HEK293T (cell line): ENCODE results near the gene BCL2L1.
"Not testable (repeated sequence)": the region's sequence is repeated elsewhere in the genome, so short reads cannot be mapped to it uniquely, and the experiment has no call there.

ENCODE experiments used
- CTCF ChIA-PET: fragments of 350-600 bp; formaldehyde crosslinking; extraction: SDS; loops from one replicate; lab custom pipeline; 2021; ENCODE audit warnings: antibody characterized with exemption, inconsistent platforms; lab: Yijun Ruan, JAX
- POLR2A ChIA-PET: fragments of 350-600 bp; formaldehyde crosslinking; extraction: SDS; loops from one replicate; lab custom pipeline; 2020; ENCODE audit warnings: antibody characterized with exemption, inconsistent platforms; lab: Yijun Ruan, JAX
- DNase-seq: peaks from one replicate; pipeline ENCODE4 v3.0.0; 2012; ENCODE audit warnings: mixed read lengths; ENCODE audit errors: extremely low spot score
- ARNT ChIP-seq: fragments of 450-650 bp; IDR thresholded peaks from 2 replicates; pipeline ENCODE4 v1.6.1; 2017; ENCODE audit warnings: mild to moderate bottlenecking
- BHLHE40 ChIP-seq: fragments of 450-650 bp; IDR thresholded peaks from 2 replicates; pipeline ENCODE4 v1.6.1; 2016; ENCODE audit warnings: mild to moderate bottlenecking, moderate library complexity, borderline replicate concordance
- CTBP1 ChIP-seq: fragments of 450-650 bp; IDR thresholded peaks from 2 replicates; pipeline ENCODE4 v1.6.1; 2016; ENCODE audit warnings: borderline replicate concordance
- ELF4 ChIP-seq: fragments of 450-650 bp; IDR thresholded peaks from 2 replicates; pipeline ENCODE4 v1.6.1; 2017; ENCODE audit warnings: antibody characterized with exemption
- FOXA1 ChIP-seq: fragments of 450-650 bp; IDR thresholded peaks from 2 replicates; pipeline ENCODE4 v1.6.1; 2016; ENCODE audit warnings: mild to moderate bottlenecking
- FOXK2 ChIP-seq: fragments of 450-650 bp; IDR thresholded peaks from 2 replicates; pipeline ENCODE4 v1.6.1; 2016; ENCODE audit warnings: mild to moderate bottlenecking
- FOXM1 ChIP-seq: fragments of 450-650 bp; IDR thresholded peaks from 2 replicates; pipeline ENCODE4 v1.6.1; 2017; ENCODE audit warnings: mild to moderate bottlenecking, borderline replicate concordance
- HDGF ChIP-seq: fragments of 450-650 bp; IDR thresholded peaks from 2 replicates; pipeline ENCODE4 v1.6.1; 2017; ENCODE audit warnings: antibody characterized with exemption, borderline replicate concordance
- L3MBTL2 ChIP-seq: fragments of 450-650 bp; conservative IDR thresholded peaks from 2 replicates; pipeline ENCODE4 v1.6.1; 2016; ENCODE audit warnings: mild to moderate bottlenecking
- LEF1 ChIP-seq: fragments of 450-650 bp; IDR thresholded peaks from 2 replicates; pipeline ENCODE4 v1.6.1; 2017; ENCODE audit warnings: mild to moderate bottlenecking, borderline replicate concordance
- NFRKB ChIP-seq: fragments of 450-650 bp; IDR thresholded peaks from 2 replicates; pipeline ENCODE4 v1.6.1; 2016; ENCODE audit warnings: mild to moderate bottlenecking, moderate library complexity
- SP1 ChIP-seq: fragments of 450-650 bp; IDR thresholded peaks from 2 replicates; pipeline ENCODE4 v1.6.1; 2017
- SUZ12 ChIP-seq: fragments of 450-650 bp; IDR thresholded peaks from 2 replicates; pipeline ENCODE4 v1.6.1; 2016; ENCODE audit warnings: mild to moderate bottlenecking
- TARDBP ChIP-seq: fragments of 450-650 bp; IDR thresholded peaks from 2 replicates; pipeline ENCODE4 v1.6.1; 2016
- ZNF384 ChIP-seq: fragments of 450-650 bp; IDR thresholded peaks from 2 replicates; pipeline ENCODE4 v1.6.1; 2016
- TF ChIP-seq, protein P1 (sequence below): fragments of 450-650 bp; IDR thresholded peaks from 2 replicates; pipeline ENCODE4 v1.6.1; 2016

BCL2L1 gene

DNA sequence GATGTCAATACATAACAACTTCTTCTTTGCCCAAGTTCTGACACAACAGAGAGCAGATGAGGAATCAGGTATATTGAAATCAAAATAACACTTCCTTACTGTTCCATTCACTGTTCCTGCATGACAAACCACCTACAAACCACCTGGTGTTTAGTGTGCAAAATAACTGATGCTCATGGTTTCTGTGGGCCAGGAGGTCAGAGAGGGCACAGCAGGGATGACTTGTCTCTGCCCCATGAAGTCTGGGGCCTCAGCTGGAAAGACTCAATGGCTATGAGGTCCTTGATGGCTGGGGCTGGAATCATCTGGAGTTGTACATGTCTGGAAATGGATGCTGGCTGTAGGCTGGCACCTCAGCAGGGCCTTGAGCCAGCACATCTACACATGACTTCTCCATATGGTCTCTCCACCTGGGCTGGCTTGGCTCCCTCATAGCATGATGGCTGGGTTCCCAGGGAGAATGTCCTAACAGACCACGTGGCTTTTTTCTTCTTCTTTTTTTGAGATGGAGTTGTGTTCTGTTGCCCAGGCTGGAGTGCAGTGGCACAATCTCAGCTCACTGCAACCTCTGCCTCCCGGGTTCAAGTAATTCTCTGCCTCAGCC lies 92.4 kb downstream of the BCL2L1 start:
- CTCF ChIA-PET = interaction anchor here (1.0 kb wide), 1 partner anchor 93 kb away, joined by 4 read pairs; no protein-coding TSS in a partner anchor

DNA sequence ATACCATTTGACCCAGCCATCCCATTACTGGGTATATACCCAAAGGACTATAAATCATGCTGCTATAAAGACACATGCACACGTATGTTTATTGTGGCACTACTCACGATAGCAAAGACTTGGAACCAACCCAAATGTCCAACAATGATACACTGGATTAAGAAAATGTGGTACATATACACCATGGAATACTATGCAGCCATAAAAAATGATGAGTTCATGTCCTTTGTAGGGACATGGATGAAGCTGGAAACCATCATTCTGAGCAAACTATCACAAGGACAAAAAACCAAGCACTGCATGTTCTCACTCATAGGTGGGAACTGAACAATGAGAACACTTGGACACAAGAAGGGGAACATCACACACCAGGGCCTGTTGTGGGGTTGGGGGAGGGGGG lies 94.6 kb downstream of the BCL2L1 start:
- POLR2A ChIA-PET, DNase-seq, CTCF ChIA-PET: not testable (repeated sequence)

More for the DNA sequence above, 92.4 kb downstream of the BCL2L1 start:
- POLR2A ChIA-PET = no interaction called here
- DNase-seq = no peak
- TF ChIP-seq SUZ12 = no peak
- no peak for TF ChIP-seq ELF4
- no peak for TF ChIP-seq L3MBTL2
- TF ChIP-seq FOXA1 = no peak
- no peak for TF ChIP-seq ARNT
- TF ChIP-seq, protein P1, sequence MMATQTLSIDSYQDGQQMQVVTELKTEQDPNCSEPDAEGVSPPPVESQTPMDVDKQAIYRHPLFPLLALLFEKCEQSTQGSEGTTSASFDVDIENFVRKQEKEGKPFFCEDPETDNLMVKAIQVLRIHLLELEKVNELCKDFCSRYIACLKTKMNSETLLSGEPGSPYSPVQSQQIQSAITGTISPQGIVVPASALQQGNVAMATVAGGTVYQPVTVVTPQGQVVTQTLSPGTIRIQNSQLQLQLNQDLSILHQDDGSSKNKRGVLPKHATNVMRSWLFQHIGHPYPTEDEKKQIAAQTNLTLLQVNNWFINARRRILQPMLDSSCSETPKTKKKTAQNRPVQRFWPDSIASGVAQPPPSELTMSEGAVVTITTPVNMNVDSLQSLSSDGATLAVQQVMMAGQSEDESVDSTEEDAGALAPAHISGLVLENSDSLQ = no peak
- no peak for TF ChIP-seq HDGF
- TF ChIP-seq FOXM1 = no peak
- TF ChIP-seq BHLHE40 = no peak
- TF ChIP-seq FOXK2 = no peak

DNA sequence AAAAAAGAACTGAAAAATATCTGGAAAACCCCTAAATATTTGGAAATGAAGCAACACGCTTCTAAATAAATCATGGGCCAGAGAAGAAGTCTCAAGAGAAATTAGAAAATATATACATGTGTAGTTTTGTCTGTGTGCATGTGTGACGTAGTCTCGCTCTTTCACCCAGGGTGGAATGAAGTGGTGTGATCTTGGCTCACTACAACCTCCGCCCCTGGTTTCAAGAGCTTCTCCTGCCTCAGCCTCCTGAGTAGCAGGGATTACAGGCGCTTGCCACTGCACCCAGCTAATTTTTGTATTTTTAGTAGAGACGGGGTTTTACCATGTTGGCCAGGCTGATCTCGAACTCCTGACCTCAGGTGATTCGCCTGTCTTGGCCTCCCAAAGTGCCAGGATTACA lies 96.1 kb downstream of the BCL2L1 start:
- POLR2A ChIA-PET, DNase-seq, CTCF ChIA-PET: not testable (repeated sequence)

DNA sequence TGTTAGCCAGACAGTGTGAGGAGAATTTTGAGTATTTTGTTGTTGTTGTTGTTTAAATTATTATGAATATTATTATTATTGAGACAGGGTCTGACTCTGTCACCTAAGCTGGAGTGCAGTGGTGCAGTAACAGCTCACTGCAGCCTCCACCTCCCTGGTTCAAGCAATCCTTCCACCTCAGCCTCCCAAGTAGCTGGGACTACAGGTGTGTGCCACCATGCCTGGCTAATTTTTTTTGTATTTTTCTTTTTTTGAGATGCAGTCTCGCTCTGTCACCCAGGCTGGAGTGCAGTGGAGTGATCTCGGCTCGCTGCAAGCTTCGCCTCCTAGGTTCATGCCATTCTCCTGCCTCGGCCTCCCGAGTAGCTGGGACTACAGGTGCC lies 99.6 kb downstream of the BCL2L1 start:
- DNase-seq, POLR2A ChIA-PET, CTCF ChIA-PET: not testable (repeated sequence)

DNA sequence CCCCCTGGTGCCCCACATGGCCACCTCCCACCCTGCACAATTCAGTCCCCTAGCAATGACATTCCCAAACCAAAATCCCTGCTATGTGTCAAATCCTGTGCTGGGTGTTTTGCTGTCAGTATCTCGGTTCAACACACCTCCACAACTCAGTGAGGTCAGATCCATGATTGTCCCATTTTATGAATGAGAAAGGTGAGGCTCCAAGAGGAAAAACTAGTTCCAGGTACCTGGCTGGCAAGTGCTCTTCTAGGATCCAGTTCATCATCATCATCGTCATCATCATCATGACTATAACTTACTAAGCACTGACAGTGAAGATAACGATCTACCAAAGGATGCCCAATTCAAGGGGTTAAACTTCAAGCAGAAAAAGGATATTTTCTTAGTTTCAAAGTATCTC lies 102.4 kb downstream of the BCL2L1 start:
- POLR2A ChIA-PET = no interaction called here
- CTCF ChIA-PET = no interaction called here
- TF ChIP-seq SP1 = no peak
- no peak for TF ChIP-seq FOXM1
- no peak for TF ChIP-seq LEF1
- no peak for TF ChIP-seq SUZ12
- TF ChIP-seq, protein P1 = no peak
- no peak for TF ChIP-seq ELF4
- no peak for TF ChIP-seq CTBP1
- no peak for TF ChIP-seq BHLHE40
- TF ChIP-seq FOXK2 = no peak
- DNase-seq = no peak

DNA sequence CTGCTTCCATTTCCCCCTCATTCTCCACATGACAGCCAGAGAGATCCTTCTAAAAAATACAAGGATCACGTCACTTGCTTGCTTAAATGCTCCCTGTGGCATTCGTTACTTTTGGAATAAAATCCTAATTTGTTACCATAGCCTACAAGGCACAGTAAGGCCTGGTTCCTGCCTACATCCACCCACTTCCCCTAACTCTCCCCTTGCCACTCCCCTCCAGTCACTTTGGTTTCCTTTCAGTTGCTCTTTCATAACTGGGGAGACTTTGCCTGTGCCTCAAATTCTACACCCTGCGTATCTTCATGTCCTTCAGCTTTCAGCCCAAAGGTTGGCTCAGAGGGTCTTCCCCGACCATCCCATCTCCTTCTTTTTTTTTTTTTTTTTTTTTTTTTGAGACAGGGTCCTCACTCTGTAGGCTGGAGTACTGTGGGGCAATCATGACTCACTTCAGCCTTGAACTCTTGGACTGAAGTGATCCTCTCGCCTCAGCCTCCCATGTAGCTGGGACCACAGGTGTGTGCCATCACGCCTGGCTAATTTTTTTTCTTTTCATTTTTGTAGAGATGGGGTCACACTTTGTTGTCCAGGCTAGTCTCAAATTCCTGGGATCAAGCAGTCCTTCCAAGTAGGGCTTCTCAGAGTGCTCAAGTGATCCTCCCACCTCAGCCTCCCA lies 105.1 kb downstream of the BCL2L1 start:
- POLR2A ChIA-PET = no interaction called here
- CTCF ChIA-PET = interaction anchor here (1.2 kb wide), 1 partner anchor 55 kb away, joined by 5 read pairs; no protein-coding TSS in a partner anchor
- DNase-seq = no peak
- TF ChIP-seq LEF1 (no peak), NFRKB (no peak), ELF4 (no peak), SP1 (no peak), BHLHE40 (no peak), FOXK2 (no peak), L3MBTL2 (no peak), TARDBP (no peak), HDGF (no peak), ARNT (no peak), SUZ12 (no peak), CTBP1 (no peak), ZNF384 (no peak)

DNA sequence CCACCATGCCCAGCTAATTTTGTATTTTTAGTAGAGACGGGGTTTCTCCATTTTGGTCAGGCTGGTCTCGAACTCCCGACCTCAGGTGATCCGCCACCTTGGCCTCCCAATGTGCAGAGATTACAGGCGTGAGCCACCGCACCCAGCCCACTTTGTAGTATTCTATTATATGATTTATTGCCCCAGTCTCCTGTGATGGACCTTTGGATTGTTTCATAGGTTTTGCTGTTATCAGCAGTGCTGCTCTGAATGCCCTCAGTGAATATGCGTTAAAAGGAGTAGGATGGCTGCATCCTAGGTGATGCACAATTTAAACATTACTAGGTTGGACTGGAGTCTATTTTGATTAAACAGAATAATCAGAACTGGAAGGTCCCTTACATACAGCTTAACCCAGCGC lies 107.3 kb downstream of the BCL2L1 start:
- POLR2A ChIA-PET = no interaction called here
- TF ChIP-seq LEF1 = no peak
- no peak for TF ChIP-seq FOXM1
- TF ChIP-seq HDGF = no peak
- no peak for TF ChIP-seq ZNF384
- TF ChIP-seq ARNT = no peak
- TF ChIP-seq, protein P1 = no peak
- no peak for DNase-seq
- CTCF ChIA-PET = no interaction called here
